Activated CD4-positive, alpha-beta memory T cell treated with anti-CD3 and anti-CD28 coated beads for 36 hours (primary cell): Measurements from ENCODE around the gene CTXN1. TPM values are rescaled to one million over a fixed set of nuclear protein-coding genes. Genes with fewer than 3 reads are reported as not detected.
"Not testable (repeated sequence)": the region's sequence is repeated elsewhere in the genome, so short reads cannot be mapped to it uniquely, and the experiment has no call there.

Experiments used
- CTCF ChIA-PET: fragments of 350-600 bp; sonication (Branson Sonifier 250); formaldehyde crosslinking; loops from one replicate; lab custom pipeline; 2021; ENCODE audit warnings: antibody characterized with exemption, inconsistent platforms; lab: Charles Lee
- POLR2A ChIA-PET: fragments of 350-600 bp; sonication (Branson Sonifier 250); formaldehyde crosslinking; loops from one replicate; lab custom pipeline; 2021; ENCODE audit warnings: antibody characterized with exemption; lab: Charles Lee
- DNase-seq: peaks from one replicate; pipeline ENCODE4 v3.0.0-alpha.2; 2020
- H3K27ac Mint-ChIP-seq: one replicate; pipeline ENCODE4 v1.8.0; 2021; ENCODE audit warnings: mixed read lengths
- H3K27me3 Mint-ChIP-seq: one replicate; pipeline ENCODE4 v1.8.0; 2021; ENCODE audit warnings: mixed read lengths
- H3K36me3 Mint-ChIP-seq: one replicate; pipeline ENCODE4 v1.8.0; 2021; ENCODE audit warnings: mixed read lengths
- H3K4me1 Mint-ChIP-seq: one replicate; pipeline ENCODE4 v1.8.0; 2021; ENCODE audit warnings: low read depth, mixed read lengths
- H3K4me3 Mint-ChIP-seq: one replicate; pipeline ENCODE4 v1.8.0; 2021; ENCODE audit warnings: mild to moderate bottlenecking, mixed read lengths
- H3K9me3 Mint-ChIP-seq: one replicate; pipeline ENCODE4 v1.8.0; 2021; ENCODE audit warnings: mixed read lengths
- intact Hi-C: fragments of 100-400 bp; cut with micrococcal nuclease; formaldehyde crosslinking; loops from one replicate; pipeline ENCODE4 v1.15.1; 2023
- total RNA-seq, 2 experiments: library from RNA; stranded (reverse); gene quantifications; one replicate each; pipeline ENCODE4 v1.2.3, GENCODE V29; 2021

Gene CTXN1
- total RNA-seq, 2 experiments from 2014 or later: 0.29 to 0.77 TPM

DNA sequence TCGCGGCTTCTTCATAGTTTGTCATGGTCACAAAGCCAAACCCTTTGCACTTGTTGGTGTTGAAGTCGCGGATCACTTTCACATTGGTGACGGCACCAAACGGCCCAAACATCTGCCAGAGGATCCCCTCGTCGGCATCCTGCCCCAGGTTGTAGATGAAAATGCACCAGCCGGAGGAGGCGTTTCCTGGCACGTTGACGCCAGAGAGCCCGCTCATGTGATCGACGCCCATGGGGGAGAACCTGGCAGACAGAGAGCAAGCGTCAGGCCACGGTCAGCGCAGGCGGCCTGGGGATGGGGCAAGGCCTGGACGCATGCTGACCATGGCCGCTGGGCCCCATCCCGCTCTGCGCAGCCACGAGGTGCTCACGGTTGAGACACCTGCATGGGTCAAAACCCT is 37.6 kb upstream of the CTXN1 start:
- Mint-ChIP-seq H3K36me3 (peaks cover 19% of the 10 kb centered on the region), H3K27ac (no peak overlapping the region), H3K4me1 (no peaks in the 10 kb centered on the region), H3K4me3 (no peak overlapping the region), H3K9me3 (no peaks in the 10 kb centered on the region), H3K27me3 (no peaks in the 10 kb centered on the region)
- ChIA-PET CTCF (no interaction called here), POLR2A (no interaction called here)
- DNase-seq: no peak
- intact Hi-C loops: no loop called here

- CTCF ChIA-PET: interaction anchor here (1.0 kb wide), 1 partner anchor 8 kb away, joined by 4 read pairs; no protein-coding TSS in a partner anchor
- H3K36me3 Mint-ChIP-seq: peaks cover 19% of the 10 kb centered on the region
- intact Hi-C loops: no loop called here
- POLR2A ChIA-PET: no interaction called here
- no peaks in the 10 kb centered on the region for H3K9me3 Mint-ChIP-seq
- no peak overlapping the region for H3K4me3 Mint-ChIP-seq
- no peaks in the 10 kb centered on the region for H3K27me3 Mint-ChIP-seq
- no peak for DNase-seq
- no peak overlapping the region for H3K27ac Mint-ChIP-seq
- H3K4me1 Mint-ChIP-seq: no peaks in the 10 kb centered on the region
These were observed 36.8 kb upstream of the CTXN1 start for GRCh38 chr19:7962644-7963268.

DNA sequence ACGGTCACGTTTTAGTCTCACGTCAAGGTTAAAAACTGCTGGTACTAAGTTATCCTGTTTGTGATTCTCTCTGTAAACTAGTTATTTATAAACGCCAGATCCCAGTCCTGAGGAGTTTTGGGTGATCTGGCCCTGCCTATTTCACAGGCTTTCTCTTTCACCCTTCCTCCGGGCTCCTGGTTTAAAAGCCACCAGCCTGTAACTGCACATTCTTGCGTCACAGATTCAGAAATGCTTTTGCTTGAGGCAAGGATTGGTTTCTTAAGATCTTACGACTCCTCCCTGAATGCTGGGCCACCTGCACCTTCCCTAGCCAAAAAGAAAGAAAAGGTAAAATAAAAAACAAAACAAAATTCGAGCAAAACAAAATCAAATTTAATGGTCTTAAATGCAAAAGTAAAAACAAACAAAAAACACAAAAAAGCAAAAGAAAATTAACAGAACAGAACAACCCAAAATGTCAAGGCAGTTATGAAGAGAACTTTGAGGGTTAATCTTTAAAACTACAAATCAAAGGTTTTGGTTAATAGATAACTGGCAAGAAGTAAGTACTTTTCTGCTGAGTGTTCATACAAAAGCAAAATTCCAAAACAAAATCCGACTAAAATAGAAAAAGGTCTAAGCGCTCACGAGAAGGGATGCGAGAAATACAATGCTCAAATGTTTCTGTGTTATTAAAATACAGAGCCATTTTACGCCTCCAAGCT is 36.1 kb upstream of the CTXN1 start:
- H3K27me3 Mint-ChIP-seq: no peaks in the 10 kb centered on the region
- no peaks in the 10 kb centered on the region for H3K9me3 Mint-ChIP-seq
- ChIA-PET CTCF (interaction anchor here (1.0 kb wide), 1 partner anchor 9 kb away, joined by 4 read pairs; no protein-coding TSS in a partner anchor), POLR2A (no interaction called here)
- intact Hi-C loops: no loop called here
- no peak overlapping the region for H3K27ac Mint-ChIP-seq
- peaks cover 19% of the 10 kb centered on the region for H3K36me3 Mint-ChIP-seq
- no peak for DNase-seq
- H3K4me3 Mint-ChIP-seq: no peak overlapping the region
- no peaks in the 10 kb centered on the region for H3K4me1 Mint-ChIP-seq

GRCh38 chr19:7961082-7961481 is 35.1 kb upstream of the CTXN1 start:
- H3K27me3 Mint-ChIP-seq, H3K27ac Mint-ChIP-seq, H3K4me1 Mint-ChIP-seq, DNase-seq, H3K4me3 Mint-ChIP-seq, H3K9me3 Mint-ChIP-seq, POLR2A ChIA-PET, intact Hi-C loops, CTCF ChIA-PET: not testable (repeated sequence)
- H3K36me3 Mint-ChIP-seq: peaks cover 14% of the 10 kb centered on the region

DNA sequence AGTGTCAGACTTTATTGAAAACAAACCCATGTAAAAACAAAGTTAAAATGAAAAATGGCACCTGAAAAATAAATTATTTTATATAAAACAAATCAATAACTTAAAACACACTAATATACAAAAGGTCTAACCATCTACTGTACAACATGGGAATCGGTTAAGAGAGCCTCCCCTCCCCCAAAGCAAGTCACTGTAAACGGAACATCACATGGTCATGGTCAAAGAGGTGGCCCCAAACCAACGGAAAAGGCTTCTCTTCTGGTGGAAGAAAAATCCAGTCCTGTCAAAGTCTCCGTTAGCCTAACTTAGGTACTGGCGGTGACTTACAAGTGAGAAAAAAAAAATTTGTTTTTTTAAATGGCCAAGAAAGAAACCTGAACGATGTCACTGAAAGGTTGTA is 33.3 kb upstream of the CTXN1 start:
- H3K9me3 Mint-ChIP-seq: no peaks in the 10 kb centered on the region
- intact Hi-C loops: no loop called here
- no peak overlapping the region for H3K27ac Mint-ChIP-seq
- POLR2A ChIA-PET: no interaction called here
- no peak overlapping the region for H3K4me3 Mint-ChIP-seq
- DNase-seq: no peak
- H3K27me3 Mint-ChIP-seq: no peaks in the 10 kb centered on the region
- H3K4me1 Mint-ChIP-seq: no peaks in the 10 kb centered on the region
- peaks cover 10% of the 10 kb centered on the region for H3K36me3 Mint-ChIP-seq
- CTCF ChIA-PET: interaction anchor here (2.3 to 2.6 kb wide), 2 partner anchors 11 to 15 kb away, joined by 6 to 13 read pairs; partner anchors contain the start of gene TIMM44

DNA sequence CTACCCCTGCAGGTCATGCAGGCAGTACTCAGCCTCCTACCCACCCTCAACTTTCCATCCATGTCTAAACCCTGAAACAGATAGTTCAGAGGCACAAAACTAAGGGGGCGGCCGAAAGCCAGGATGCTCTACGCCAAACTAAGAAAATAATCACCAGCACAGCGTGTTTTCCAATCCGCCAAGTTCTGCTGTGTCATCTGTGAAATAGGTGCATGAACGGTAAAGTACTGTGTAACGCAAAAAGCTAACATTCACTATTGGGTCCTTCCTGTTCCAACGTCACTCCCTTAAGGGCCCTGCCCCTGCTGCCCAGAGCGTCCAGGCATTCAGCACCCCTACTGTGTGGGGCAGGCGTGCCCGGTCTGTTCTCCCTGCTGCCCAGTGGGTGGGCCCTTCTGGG is 29.8 kb upstream of the CTXN1 start:
- CTCF ChIA-PET: interaction anchor here (2.1 kb wide), 1 partner anchor 12 kb away, joined by 11 read pairs; the partner anchor contains the start of gene TIMM44
- Mint-ChIP-seq H3K4me1 (no peaks in the 10 kb centered on the region), H3K27me3 (no peaks in the 10 kb centered on the region), H3K36me3 (no peaks in the 10 kb centered on the region), H3K4me3 (no peak overlapping the region), H3K27ac (no peak overlapping the region), H3K9me3 (no peaks in the 10 kb centered on the region)
- DNase-seq: no peak
- intact Hi-C loops: no loop called here
- POLR2A ChIA-PET: no interaction called here

DNA sequence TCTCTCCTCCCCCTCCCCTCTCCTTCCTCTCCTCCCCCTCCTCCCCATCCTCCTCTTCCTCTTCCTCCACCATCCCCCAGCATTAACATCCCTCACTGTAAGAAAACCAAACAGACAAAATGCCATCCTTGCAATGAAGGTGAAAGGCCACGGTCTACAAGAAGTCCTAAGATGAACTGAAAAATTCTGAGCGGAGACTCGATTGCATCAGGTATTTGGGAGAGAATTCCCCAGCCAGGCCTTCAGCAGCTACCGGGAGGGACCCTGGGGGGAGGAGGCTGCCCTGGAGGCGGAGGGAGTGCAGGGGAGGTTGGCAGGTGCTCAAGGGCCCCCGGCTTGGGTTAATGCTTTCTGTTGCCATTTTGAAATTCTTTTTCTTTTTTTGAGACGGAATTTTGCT is 27.6 kb upstream of the CTXN1 start:
- no peaks in the 10 kb centered on the region for H3K9me3 Mint-ChIP-seq
- DNase-seq: no peak
- no peak overlapping the region for H3K27ac Mint-ChIP-seq
- intact Hi-C loops: no loop called here
- H3K4me3 Mint-ChIP-seq: no peak overlapping the region
- CTCF ChIA-PET: no interaction called here
- no peaks in the 10 kb centered on the region for H3K4me1 Mint-ChIP-seq
- POLR2A ChIA-PET: interaction anchor here (0.6 to 1.6 kb wide), 2 partner anchors 10 to 516 kb away, joined by 5 read pairs; partner anchors contain the start of gene TIMM44
- no peaks in the 10 kb centered on the region for H3K27me3 Mint-ChIP-seq
- H3K36me3 Mint-ChIP-seq: no peaks in the 10 kb centered on the region

GRCh38 chr19:7953060-7953459 is 27.1 kb upstream of the CTXN1 start:
- no peak overlapping the region for H3K27ac Mint-ChIP-seq

GRCh38 chr19:7947939-7948338 is 22.0 kb upstream of the CTXN1 start:
- H3K4me1 Mint-ChIP-seq: peaks cover 13% of the 10 kb centered on the region
- H3K36me3 Mint-ChIP-seq: no peaks in the 10 kb centered on the region
- no peaks in the 10 kb centered on the region for H3K27me3 Mint-ChIP-seq
- no peak overlapping the region for H3K27ac Mint-ChIP-seq
- no peaks in the 10 kb centered on the region for H3K9me3 Mint-ChIP-seq
- intact Hi-C loops: no loop called here
- ChIA-PET POLR2A (no interaction called here), CTCF (no interaction called here)
- DNase-seq: no peak
- no peak overlapping the region for H3K4me3 Mint-ChIP-seq

More at GRCh38 chr19:7953060-7953459, 27.1 kb upstream of the CTXN1 start:
- Mint-ChIP-seq H3K36me3 (no peaks in the 10 kb centered on the region), H3K4me3 (no peak overlapping the region), H3K9me3 (no peaks in the 10 kb centered on the region), H3K4me1 (no peaks in the 10 kb centered on the region), H3K27me3 (no peaks in the 10 kb centered on the region)
- CTCF ChIA-PET: no interaction called here
- intact Hi-C loops: no loop called here
- DNase-seq: no peak
- POLR2A ChIA-PET: interaction anchor here (0.6 kb wide), 1 partner anchor 516 kb away, joined by 5 read pairs; no protein-coding TSS in a partner anchor

GRCh38 chr19:7944177-7944761 is 18.3 kb upstream of the CTXN1 start:
- Mint-ChIP-seq H3K36me3 (peaks cover 10% of the 10 kb centered on the region), H3K27me3 (no peaks in the 10 kb centered on the region), H3K4me1 (peaks cover 34% of the 10 kb centered on the region), H3K9me3 (no peaks in the 10 kb centered on the region), H3K27ac (peak overlapping the region; percentile 98), H3K4me3 (peak overlapping the region; percentile 92)
- DNase-seq: peak; percentile 92
- intact Hi-C loops: loop anchor here (1.0 to 5.0 kb wide), 4 partner anchors 58 to 309 kb away; partner anchors contain the start of gene CCL25
- ChIA-PET POLR2A (interaction anchor here (0.6 to 2.1 kb wide), 14 partner anchors 8 to 379 kb away, joined by 3 to 10 read pairs (median 5); partner anchors contain the start of genes ELAVL1 and MAP2K7), CTCF (interaction anchor here (0.6 to 3.4 kb wide), 36 partner anchors 8 to 635 kb away, joined by 3 to 46 read pairs (median 5); partner anchors contain the start of genes CERS4, ELAVL1, MAP2K7 and SNAPC2)

GRCh38 chr19:7943444-7944176 is 17.7 kb upstream of the CTXN1 start, which contains the start of gene TIMM44:
TSS of gene TIMM44 (minus strand) at chr19:7943666. CDS start at chr19:7943651, 15 bp downstream.
- Mint-ChIP-seq H3K4me3 (peak within 1 kb of the TSS; percentile 92), H3K9me3 (no peaks in the 10 kb centered on the region), H3K36me3 (peaks cover 13% of the 10 kb centered on the region), H3K27me3 (no peaks in the 10 kb centered on the region), H3K4me1 (peaks cover 38% of the 10 kb centered on the region), H3K27ac (peak within 1 kb of the TSS; percentile 98)
- ChIA-PET CTCF (interaction anchor here (0.6 to 3.4 kb wide), 36 partner anchors 8 to 841 kb away, joined by 3 to 46 read pairs (median 6); partner anchors contain the start of genes ELAVL1, HNRNPM, MAP2K7 and SNAPC2), POLR2A (interaction anchor here (0.6 to 2.1 kb wide), 16 partner anchors 8 to 379 kb away, joined by 3 to 10 read pairs (median 5); partner anchors contain the start of genes ELAVL1, MAP2K7, PET100 and XAB2)
- intact Hi-C loops: loop anchor here (1.0 to 5.0 kb wide), 7 partner anchors 23 to 378 kb away; partner anchors contain the start of genes CCL25, MAP2K7, NDUFA7 and RPS28
- peak; percentile 99 for DNase-seq
